ENCODE data around the gene PRKCZ.

GRCh38 chr1:2019571-2020309 lies 30.5 kb upstream of the PRKCZ start:
- no peak for TF ChIP-seq CTCF (IDR thresholded peaks at IDR 0.05; ENCODE audit: low read depth, low read length)
- no peak for TF ChIP-seq EZH2phosphoT487 (IDR thresholded peaks at IDR 0.05; ENCODE audit: low read depth)

Measured in OCI-LY3 (cell line).